ENCODE data around the gene NXPH3. TPM values are rescaled to one million over a fixed set of nuclear protein-coding genes. Genes with fewer than 3 reads are reported as not detected.

Gene NXPH3
- total RNA-seq, 2 donors from 2014 or later: 0.70 to 3.6 TPM

DNA sequence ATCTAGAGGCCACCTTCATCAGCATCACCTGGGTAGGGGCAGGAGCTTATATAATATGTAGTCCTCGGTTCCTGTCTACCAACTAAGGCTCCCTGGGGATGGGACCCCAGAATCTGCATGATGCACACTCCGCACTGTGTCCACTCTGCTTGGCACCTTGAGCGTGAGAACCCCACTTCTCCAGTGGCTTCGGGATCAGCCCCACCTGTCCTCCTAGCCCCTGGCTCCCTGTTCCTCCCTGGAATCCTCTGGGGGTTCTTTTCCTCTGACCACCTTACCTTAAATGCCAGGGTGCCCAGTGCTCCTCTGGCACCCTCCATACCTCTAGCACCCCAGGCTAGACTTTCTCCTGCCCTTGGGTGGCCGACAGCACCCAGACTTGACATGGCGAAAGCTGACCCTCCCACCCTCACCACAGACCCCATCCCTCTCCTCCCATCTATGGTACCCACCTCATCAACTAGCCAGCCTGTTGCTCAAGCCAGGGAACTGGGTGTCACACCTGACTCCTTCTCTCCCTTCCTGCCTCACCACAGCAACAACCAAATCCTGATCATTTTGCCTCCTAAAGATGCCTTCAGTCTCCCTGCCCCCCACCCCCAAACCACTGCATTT lies 2.8 kb upstream of the NXPH3 start:
- ATAC-seq: no peak
- no peak for DNase-seq
- intact Hi-C loops (cut with DNase I, micrococcal nuclease): loop anchor here in 1 of 2 donors (5.0 kb wide), 1 partner anchor 124 kb away; no protein-coding TSS in a partner anchor

DNA sequence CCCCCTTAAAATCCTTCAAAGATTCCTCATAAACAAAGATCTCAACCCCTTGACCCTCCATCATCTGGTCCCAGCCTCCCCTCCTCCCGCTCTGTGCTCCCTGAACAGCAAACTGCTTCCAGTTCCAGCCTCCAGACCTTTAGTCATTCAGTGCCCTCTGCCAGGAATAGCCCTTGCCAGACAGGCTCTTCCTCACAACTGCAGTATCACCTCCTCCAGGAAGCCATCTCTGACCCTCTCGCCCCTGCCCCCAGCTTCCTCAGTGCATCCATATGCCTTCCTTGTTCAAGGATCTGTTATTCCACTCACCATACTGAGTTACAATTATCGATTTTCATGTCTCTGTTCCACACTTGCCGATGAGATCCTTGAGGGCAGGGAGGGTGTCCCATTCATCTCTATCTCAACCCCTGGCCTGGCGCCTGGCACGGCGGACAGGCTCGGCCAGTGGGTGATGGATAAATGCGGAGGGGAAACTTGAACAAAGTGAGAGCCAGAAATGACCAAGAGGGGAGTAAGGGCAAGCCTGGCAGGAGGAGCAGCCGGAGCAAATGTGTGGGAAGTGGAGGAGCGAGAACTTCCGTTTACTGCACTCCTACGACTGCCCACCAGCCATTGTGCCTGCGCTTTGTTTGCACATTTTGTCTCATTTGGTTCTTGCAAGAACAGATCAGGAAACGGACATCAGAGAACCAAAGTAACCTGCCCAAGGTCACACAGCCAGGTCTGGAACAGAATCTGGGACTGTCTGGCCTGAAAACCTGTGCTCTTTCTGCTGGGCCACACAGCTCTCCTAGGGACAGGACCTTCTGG lies 2.0 kb upstream of the NXPH3 start:
- intact Hi-C loops (cut with DNase I, micrococcal nuclease): loop anchor here in 1 of 2 donors (5.0 kb wide), 1 partner anchor 124 kb away; no protein-coding TSS in a partner anchor
- no peak for DNase-seq
- no peak for ATAC-seq

DNA sequence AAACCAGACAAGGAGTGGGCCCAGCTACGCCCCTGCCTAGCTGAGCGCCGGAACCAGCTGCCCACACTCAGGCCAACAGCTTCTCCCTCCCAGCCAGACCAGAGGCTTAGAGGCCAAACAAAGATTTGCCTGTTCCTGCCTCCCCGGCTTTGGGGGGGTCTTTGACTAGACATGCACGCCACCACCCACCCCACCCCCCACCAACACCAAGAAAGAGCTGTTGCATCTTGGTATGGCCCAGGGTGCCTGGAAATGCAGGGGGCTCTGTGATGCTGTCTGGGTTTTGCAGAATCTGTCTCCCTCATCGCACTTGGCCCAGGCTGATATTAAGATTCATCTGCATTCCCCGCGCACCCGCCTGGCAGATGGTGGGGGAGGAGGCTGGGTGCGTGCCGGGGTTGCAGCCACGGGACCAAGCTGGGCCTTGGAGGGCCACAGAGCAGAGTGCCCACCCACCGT lies 1.3 kb upstream of the NXPH3 start:
- DNase-seq (no peak), ATAC-seq (no peak)
- intact Hi-C loops (cut with DNase I, micrococcal nuclease): loop anchor here in 1 of 2 donors (5.0 kb wide), 1 partner anchor 123 kb away; no protein-coding TSS in a partner anchor

DNA sequence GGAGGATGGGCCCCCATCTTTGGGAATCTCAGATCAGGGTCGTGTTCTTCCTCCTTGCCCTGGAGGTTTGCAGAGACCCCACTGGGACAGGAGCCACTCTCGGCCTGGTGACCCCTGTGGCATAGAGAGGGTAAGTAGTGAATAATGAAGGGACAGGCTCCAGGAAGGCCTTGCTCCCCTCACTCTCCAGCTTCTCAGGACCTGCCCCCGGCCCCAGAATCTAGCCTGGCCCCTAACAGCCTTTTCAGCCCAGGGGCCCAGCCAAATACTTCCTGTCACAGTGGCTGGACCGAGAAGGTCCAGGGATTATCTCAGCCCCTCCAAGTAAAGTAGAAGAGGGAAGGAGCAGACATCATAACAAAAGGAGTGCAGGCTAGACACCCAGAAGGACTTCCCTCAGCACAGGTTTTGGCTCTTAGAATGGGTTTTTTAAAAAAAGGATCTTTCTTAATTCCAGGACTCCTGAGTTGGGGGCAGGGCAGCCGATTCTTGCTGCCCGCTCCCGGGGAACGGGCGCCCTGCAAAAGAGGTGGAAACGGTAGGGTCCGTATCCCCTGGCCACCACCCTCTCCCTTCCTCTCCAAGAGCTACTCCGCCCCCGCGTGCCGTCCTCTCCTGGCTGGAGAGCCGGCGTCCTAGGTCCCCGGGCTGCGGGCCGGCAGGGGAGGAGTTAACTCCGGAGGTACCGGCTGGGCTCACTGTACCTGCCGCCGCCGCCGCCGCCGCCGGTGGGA lies 559 bp upstream of the NXPH3 start:
- intact Hi-C loops (cut with DNase I, micrococcal nuclease): loop anchor here (5.0 kb wide), 1 partner anchor 122 kb away; no protein-coding TSS in a partner anchor
- ATAC-seq (no peak), DNase-seq (no peak)

DNA sequence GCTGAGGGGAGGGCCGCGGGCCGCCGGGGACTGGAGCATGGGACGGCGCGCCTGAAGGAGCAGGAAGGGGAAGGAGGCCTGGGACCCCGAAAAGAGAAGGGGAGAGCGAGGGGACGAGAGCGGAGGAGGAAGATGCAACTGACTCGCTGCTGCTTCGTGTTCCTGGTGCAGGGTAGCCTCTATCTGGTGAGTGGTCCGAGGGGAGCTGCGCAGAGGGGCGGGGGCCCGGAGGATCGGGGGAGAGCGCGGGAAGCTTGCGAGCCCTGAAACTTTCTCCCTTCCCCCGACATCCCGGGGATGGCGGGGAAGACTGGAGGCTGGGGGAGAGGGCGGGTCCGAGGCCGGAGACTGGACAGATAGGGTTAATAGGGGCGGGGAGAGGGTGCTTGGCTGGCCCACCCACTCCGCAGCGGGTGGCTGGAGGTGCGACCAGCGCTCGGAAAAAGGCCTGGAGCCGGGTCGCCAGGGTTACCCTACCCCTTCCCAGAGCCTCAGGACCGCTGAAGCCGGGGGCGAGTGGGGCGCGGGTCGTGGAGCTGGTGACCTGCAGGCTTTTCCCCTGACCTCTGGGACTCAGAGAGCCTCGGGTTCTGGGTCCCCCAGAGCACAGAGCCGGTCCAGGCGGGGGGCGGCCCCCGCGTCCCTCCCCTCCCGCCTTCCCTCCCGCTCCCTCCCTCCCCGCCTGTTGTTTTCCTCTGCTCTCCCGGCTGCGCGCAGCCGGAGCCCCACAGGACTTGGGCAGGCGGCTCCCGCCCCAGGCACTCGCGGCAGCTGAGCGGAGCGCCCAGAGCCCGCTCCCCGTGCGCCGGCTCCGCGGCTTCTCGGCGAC lies 631 bp downstream of the NXPH3 start:
- intact Hi-C loops (cut with DNase I, micrococcal nuclease): loop anchor here in 1 of 2 donors (5.0 kb wide), 1 partner anchor 121 kb away; no protein-coding TSS in a partner anchor
- ATAC-seq: peak; percentile 54
- no peak for DNase-seq

DNA sequence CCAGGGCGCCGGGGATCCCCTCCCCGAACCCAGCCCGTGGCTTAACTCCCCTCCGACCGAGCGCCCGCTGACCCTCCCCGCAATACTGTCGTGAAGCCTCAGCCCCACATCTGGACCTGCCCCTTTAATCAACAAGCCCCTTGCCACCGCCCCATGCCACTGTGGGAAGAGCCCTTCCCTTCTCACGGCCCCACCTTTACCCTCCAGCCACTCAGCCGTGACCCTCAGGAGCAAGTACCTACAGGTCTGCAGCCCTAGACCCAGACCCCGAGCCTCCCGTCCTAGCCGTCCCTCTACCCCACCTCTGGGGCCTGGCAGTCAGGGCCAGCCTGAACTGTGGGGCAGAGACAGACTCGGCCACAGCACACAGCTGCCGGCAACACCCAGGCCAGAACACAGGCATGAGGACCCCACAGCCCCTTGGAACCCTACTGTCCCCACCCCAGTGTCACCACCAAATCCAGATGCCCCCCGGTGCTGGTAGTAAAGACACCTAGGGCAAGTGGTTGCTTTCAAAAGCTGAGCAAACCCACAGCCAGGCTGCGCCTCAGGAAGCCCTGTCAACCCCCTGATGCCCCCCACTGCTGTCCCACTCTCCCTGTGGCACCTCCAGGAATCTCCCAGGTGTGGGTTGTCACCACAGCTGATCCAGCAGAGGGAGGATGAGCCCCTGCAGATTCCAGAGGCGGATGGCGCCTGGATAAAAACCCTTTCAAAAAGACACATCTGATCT lies 1.4 kb downstream of the NXPH3 start:
- intact Hi-C loops (cut with DNase I, micrococcal nuclease): loop anchor here in 1 of 2 donors (5.0 kb wide), 1 partner anchor 120 kb away; no protein-coding TSS in a partner anchor
- ATAC-seq: no peak
- no peak for DNase-seq

DNA sequence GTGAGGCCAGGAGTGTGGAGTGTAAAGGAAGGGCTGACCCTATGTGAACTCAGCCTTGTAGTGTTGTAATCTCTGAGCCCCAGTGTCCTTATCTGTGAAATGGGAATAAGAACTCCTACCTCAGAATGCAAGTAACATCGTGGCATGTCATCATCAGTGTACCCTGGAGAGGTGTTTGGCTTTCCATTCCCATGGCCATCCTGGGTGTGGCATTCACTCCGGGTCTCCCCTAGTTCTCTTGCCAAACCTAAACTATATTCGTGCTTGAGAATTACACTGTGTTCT lies 1.9 kb downstream of the NXPH3 start:
- intact Hi-C loops (cut with DNase I, micrococcal nuclease): loop anchor here in 1 of 2 donors (5.0 kb wide), 1 partner anchor 120 kb away; no protein-coding TSS in a partner anchor

DNA sequence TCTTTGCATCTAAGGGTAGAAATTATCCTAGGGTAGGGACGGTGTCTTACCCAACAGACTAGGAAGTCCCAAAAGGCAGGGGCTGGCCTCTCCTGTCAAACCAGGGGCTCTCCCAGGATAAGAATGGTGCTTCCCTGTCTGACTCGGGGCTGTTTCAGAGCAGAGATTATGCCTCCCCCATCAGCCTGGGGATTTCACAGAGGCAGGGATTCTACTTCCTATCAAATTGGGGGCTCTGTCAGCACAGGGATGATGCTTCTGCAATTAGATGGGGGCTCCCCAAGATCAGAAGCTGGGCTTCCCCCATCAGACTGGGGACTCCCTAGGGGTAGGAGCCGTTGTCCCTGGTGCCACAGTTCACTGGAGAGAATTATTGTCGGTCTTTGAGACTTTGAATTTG lies 2.3 kb downstream of the NXPH3 start:
- intact Hi-C loops (cut with DNase I, micrococcal nuclease): loop anchor here in 1 of 2 donors (5.0 kb wide), 1 partner anchor 119 kb away; no protein-coding TSS in a partner anchor
- DNase-seq (no peak), ATAC-seq (no peak)

More for the DNA sequence above, 1.9 kb downstream of the NXPH3 start:
- no peak for ATAC-seq
- DNase-seq: no peak

DNA sequence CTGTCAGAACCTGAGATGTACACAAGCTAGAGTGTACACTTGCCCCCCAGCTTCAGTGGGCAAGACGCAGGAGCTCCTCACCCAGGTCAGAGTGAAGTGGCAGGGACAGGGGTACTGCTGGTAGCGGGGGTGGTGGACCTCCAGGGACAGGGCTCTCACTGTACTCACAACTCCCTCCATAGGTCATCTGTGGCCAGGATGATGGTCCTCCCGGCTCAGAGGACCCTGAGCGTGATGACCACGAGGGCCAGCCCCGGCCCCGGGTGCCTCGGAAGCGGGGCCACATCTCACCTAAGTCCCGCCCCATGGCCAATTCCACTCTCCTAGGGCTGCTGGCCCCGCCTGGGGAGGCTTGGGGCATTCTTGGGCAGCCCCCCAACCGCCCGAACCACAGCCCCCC lies 2.7 kb downstream of the NXPH3 start:
- ATAC-seq: no peak
- no peak for DNase-seq
- intact Hi-C loops (cut with DNase I, micrococcal nuclease): loop anchor here in 1 of 2 donors (5.0 kb wide), 1 partner anchor 119 kb away; no protein-coding TSS in a partner anchor

DNA sequence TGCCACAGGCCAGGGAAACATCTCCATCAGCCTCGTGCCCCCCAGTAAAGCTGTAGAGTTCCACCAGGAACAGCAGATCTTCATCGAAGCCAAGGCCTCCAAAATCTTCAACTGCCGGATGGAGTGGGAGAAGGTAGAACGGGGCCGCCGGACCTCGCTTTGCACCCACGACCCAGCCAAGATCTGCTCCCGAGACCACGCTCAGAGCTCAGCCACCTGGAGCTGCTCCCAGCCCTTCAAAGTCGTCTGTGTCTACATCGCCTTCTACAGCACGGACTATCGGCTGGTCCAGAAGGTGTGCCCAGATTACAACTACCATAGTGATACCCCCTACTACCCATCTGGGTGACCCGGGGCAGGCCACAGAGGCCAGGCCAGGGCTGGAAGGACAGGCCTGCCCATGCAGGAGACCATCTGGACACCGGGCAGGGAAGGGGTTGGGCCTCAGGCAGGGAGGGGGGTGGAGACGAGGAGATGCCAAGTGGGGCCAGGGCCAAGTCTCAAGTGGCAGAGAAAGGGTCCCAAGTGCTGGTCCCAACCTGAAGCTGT lies 3.4 kb downstream of the NXPH3 start:
- no peak for ATAC-seq
- intact Hi-C loops (cut with DNase I, micrococcal nuclease): loop anchor here in 1 of 2 donors (5.0 kb wide), 1 partner anchor 118 kb away; no protein-coding TSS in a partner anchor
- no peak for DNase-seq

DNA sequence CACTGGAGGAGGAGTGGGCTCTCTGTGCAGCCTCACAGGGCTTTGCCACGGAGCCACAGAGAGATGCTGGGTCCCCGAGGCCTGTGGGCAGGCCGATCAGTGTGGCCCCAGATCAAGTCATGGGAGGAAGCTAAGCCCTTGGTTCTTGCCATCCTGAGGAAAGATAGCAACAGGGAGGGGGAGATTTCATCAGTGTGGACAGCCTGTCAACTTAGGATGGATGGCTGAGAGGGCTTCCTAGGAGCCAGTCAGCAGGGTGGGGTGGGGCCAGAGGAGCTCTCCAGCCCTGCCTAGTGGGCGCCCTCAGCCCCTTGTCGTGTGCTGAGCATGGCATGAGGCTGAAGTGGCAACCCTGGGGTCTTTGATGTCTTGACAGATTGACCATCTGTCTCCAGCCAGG lies 3.9 kb downstream of the NXPH3 start:
- no peak for DNase-seq
- no peak for ATAC-seq
- intact Hi-C loops (cut with DNase I, micrococcal nuclease): loop anchor here in 1 of 2 donors (5.0 kb wide), 1 partner anchor 118 kb away; no protein-coding TSS in a partner anchor

DNA sequence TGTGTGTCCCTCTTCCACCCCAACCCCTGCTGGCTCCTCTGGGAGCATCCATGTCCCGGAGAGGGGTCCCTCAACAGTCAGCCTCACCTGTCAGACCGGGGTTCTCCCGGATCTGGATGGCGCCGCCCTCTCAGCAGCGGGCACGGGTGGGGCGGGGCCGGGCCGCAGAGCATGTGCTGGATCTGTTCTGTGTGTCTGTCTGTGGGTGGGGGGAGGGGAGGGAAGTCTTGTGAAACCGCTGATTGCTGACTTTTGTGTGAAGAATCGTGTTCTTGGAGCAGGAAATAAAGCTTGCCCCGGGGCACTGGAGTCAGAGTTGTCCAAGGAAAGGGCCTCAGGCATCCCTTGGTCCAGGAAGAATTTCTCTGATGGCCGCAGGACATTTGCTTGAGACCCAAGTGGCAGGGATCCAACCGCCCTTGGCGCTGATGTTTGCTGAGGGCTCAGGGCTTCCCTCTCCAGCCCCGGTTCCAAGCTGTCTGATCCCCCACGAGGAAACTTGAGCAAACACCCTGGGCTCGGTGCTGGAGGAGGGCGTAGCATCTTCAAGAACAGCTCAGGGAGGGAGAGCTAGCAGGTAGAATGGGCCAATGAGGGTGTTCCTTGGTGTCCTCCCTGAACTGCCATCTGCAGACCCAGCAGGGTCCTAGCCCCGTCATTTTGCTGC lies 4.5 kb downstream of the NXPH3 start:
- DNase-seq (no peak), ATAC-seq (no peak)
- intact Hi-C loops (cut with DNase I, micrococcal nuclease): no loop called here

DNA sequence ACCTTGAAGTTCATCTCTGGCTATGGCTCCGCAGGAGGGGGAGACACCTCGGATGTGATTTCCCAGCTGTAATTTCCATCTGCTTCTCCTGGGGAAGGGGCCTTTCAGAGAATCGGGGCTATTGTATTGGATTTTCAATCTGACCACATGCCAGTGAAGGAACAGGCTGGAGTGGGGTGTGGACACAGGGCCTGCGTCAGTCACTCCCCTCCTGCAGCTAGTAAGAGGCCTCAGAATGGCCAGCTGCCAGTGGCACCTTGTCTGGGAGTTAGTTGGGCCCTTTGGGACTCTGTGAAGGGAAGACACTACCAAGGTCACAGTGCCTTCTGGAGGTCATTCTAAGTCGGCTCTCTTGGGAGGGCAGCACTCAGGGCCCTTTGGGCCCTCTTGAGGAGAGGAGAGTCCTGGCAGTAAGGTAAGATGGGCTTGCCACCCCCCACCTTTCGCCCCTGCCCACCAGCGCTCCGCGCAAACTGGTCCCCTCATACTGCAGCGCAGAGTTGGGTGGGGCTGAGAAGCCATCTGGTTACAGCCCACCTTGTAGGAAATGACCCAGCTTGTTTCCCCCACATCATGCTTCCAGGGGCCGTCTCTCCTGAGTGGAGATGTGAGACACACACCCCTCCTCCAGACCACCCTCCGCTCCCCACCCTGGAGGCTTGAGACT lies 5.4 kb downstream of the NXPH3 start:
- DNase-seq (no peak), ATAC-seq (no peak)
- intact Hi-C loops (cut with DNase I, micrococcal nuclease): no loop called here

DNA sequence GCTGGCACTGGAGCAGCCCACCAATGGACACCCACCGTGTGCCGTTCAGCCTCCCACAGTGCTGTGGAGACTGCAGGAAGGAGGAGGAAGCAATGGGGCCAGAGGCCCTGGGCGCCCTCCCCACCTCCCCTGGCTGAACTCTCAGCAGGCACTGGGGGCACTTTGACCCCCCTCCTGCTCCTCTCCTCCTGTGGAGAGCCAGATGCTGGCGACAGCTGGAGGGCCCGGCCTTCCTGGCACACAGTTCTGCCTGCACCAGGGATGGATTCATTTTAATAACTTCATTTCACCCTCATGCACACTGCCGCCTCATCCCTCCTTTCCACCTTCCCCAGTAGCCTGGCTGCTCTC lies 6.0 kb downstream of the NXPH3 start:
- DNase-seq (no peak), ATAC-seq (no peak)
- intact Hi-C loops (cut with DNase I, micrococcal nuclease): no loop called here

DNA sequence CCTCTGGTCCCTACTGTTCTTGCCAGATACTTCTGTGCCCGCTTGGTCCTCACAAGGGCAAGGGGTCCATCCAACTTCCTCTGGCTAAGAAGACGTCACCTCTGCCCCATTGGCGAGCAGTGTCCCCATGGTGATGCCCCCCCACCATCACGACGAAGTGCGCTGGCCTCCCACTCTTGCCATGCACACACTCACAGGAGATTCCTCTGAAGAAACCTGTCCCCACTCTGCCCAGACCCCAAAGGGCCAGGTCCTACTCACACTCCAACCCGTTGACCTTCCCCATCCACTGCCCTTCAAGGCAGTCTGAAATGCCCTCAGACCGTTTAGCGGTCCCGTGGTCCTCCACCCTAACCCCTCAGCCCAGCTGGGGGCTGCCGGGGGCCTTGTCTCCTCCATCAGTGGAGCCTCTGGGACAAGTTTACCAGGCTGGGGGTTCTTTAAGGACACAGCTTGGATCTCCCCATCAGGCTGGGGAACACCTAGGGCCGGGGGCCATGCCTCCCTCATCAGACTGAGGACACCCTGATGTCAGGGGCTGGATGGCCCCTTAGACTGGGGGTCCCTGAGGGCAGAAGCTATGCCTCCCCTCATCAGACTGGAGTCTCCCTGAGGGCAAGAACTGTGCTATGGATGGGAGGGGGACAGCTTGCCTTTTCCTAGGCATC lies 6.5 kb downstream of the NXPH3 start:
- ATAC-seq: no peak
- intact Hi-C loops (cut with DNase I, micrococcal nuclease): no loop called here
- no peak for DNase-seq

DNA sequence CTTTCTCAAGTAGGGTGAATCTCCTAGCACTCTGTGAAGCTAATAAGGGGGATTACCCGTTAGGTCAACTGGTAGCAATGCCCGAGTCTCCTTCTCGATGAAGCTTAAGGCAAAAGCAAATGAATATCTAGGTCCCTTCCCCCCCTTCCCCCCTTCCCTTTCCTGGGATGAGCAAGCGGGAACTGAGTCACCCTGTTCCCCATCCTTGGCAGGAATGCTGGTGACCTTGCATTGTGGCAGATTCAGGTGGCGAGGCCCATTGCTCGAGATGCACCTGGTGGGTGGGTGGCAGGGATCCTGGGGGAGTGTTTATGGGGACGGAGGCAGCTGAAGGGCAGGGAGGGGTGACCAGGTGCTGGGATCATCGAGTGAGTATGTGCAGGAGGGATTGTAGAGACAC lies 7.1 kb downstream of the NXPH3 start:
- no peak for DNase-seq
- no peak for ATAC-seq
- intact Hi-C loops (cut with DNase I, micrococcal nuclease): no loop called here
